Measurements from ENCODE around the gene EFCAB3.
"Not testable (repeated sequence)": the region's sequence is repeated elsewhere in the genome, so short reads cannot be mapped to it uniquely, and the experiment has no call there.

Gene EFCAB3

GRCh38 chr17:62380253-62380652 is at the start of gene EFCAB3:
TSS of gene EFCAB3 (plus strand) at chr17:62380553. CDS start at chr17:62382980, 2,427 bp downstream.
- DNase-seq, result no peak

- DNase-seq, result no peak
These were observed 43.8 kb upstream of the EFCAB3 start for GRCh38 chr17:62336527-62336926.

- DNase-seq, result no peak
These were observed 36.5 kb upstream of the EFCAB3 start for GRCh38 chr17:62343764-62344270.

DNA sequence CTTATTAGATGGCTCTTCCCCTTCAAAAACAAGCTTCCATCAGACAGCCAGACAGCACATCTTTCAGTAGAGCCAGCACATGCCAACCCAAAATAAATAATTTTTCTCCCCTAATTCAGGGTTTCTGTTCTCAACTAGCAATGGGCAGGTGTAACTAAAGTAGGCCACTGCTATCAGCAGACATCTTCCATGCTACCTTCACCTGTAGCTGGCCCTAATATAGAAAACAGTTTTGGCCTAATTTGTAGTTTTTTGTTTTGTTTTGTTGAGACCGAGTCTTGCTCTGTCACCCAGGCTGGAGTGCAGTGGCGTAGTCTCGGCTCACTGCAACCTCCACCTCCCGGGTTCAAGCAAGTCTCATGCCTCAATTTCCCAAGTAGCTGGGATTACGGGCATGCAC is 29.2 kb upstream of the EFCAB3 start:
- DNase-seq, result no peak

- DNase-seq, result no peak
These were observed 14.2 kb upstream of the EFCAB3 start for GRCh38 chr17:62366191-62366590.

DNA sequence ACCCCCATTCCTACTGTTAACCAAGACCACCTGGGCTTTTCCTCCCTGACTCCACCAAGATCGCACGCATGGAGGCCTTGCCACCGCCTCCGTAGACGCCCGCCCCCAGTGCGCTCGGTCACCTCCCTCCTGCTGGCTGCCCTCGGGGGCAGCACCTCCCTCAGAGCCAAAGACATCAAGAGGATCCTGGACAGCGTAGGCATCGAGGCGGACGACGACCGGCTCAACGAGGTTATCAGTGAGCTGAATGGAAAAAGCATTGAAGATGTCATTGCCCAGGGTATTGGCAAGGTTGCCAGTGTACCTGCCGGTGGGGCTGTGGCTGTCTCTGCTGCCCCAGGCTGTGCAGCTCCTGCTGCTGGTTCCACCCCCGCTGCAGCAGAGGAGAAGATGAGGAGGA is 1.2 kb downstream of the EFCAB3 start:
- DNase-seq, result no peak

- DNase-seq, result no peak
These were observed 8.5 kb downstream of the EFCAB3 start for GRCh38 chr17:62388856-62389255.

GRCh38 chr17:62392908-62393307 is 12.6 kb downstream of the EFCAB3 start:
- no peak for DNase-seq

GRCh38 chr17:62398891-62399290 is 18.5 kb downstream of the EFCAB3 start:
- DNase-seq, result no peak

GRCh38 chr17:62405451-62405850 is 25.1 kb downstream of the EFCAB3 start:
- no peak for DNase-seq

DNA sequence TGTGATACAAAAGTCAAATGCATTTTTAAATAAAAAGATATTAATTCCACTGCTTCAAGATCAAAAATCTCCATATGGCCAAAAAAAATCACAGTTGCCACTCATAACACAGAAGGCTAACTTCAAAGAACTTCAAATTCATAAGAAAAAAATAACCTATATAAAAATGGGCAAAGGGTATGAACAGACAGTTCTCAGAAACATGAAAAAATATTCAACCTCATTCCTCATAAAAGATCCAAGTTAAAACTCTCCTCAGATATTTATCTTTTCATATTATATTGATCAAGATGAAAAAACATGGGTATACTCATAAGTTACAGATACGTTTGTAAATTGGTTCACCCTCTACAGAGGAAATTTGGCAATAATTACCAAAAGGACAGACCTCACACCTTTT is 32.7 kb downstream of the EFCAB3 start:
- DNase-seq, result not testable (repeated sequence)

DNA sequence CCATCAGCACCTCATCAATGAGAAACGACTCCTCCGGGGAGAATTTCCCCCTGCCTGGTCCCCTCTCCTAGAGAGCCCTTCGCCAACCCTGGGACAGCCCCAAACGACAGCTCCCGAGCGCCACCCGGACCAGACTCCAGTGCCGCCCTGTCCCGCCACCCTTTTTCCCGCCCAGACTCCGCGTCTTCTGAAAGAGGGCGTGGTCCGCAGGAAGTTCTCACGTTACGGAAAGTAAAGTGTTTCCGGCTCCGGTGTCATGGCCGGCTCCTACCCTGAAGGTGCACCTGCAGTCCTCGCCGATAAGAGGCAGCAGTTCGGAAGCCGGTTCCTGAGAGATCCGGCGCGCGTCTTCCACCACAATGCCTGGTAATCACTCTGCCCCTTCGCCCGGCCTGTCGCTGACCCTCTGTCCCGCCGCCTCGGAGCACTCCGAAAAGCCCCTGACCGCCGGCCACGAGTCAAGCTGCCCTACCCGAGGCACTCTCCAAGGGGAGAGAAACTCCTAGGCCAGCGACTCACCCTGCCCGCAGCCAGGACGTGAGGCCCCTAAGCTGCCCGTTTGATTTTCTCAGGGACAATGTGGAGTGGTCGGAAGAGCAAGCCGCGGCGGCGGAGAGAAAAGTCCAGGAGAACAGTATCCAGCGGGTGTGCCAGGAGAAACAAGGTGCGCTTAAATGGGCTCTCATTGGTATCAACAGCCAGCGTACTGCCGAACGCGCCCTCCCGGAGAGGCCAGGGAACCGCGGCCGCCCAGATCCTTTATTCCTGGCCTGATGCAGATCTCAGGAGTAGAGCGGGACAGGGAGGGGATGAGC is 43.5 kb downstream of the EFCAB3 start, which contains the start of gene METTL2A:
Gene METTL2A, plus strand, starts transcription at position 251 of the 815 bp plus-strand sequence. Its CDS starts 6 bp downstream, at position 257.
- DNase-seq, result peak; percentile 84

GRCh38 chr17:62426214-62426613 is 45.9 kb downstream of the EFCAB3 start:
- not testable (repeated sequence) for DNase-seq

- DNase-seq, result not testable (repeated sequence)
These were observed 54.9 kb downstream of the EFCAB3 start for GRCh38 chr17:62435251-62435650.

GRCh38 chr17:62441181-62441580 is 60.8 kb downstream of the EFCAB3 start:
- not testable (repeated sequence) for DNase-seq

GRCh38 chr17:62444063-62444462 is 63.7 kb downstream of the EFCAB3 start:
- no peak for DNase-seq

GRCh38 chr17:62445791-62446190 is 65.4 kb downstream of the EFCAB3 start:
- DNase-seq, result not testable (repeated sequence)

DNA sequence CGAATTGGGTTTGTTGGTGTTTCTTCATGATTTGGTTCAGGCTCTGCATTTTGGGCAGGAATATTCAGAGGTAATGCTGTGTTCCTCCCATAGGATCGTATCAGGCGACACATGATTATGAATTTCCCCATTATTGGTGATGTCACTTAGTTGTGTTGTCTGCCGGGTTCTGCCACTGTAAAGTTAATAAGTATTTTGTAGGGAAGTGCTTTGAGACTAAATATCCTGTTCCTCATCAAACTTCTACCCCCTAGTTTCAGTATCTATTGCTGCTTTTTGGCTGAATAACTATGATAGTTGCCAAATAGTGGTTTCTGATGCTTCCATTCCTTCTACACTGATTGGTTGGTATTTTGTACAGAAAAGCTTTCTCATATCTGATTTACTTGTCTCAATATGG is 71.8 kb downstream of the EFCAB3 start:
- DNase-seq, result not testable (repeated sequence)

GRCh38 chr17:62453041-62453440 is 72.7 kb downstream of the EFCAB3 start:
- DNase-seq, result not testable (repeated sequence)

GRCh38 chr17:62453656-62454055 is 73.3 kb downstream of the EFCAB3 start:
- DNase-seq, result not testable (repeated sequence)

GRCh38 chr17:62454111-62454510 is 73.8 kb downstream of the EFCAB3 start:
- not testable (repeated sequence) for DNase-seq

GRCh38 chr17:62456016-62456415 is 75.7 kb downstream of the EFCAB3 start:
- DNase-seq, result no peak

- DNase-seq, result not testable (repeated sequence)
These were observed 78.1 kb downstream of the EFCAB3 start for GRCh38 chr17:62458483-62458882.

- not testable (repeated sequence) for DNase-seq
These were observed 84.1 kb downstream of the EFCAB3 start for GRCh38 chr17:62464422-62464821.

Measured in kidney glomerular epithelial cell (primary cell).